ENCODE measurements around the gene ERLEC1. TPM values are rescaled to one million over a fixed set of nuclear protein-coding genes. Genes with fewer than 3 reads are reported as not detected.

Gene ERLEC1
- total and polyA plus RNA-seq, 2 of the 4 experiments (the other 2 are of a cell fraction): 40.3 to 53.4 TPM

DNA sequence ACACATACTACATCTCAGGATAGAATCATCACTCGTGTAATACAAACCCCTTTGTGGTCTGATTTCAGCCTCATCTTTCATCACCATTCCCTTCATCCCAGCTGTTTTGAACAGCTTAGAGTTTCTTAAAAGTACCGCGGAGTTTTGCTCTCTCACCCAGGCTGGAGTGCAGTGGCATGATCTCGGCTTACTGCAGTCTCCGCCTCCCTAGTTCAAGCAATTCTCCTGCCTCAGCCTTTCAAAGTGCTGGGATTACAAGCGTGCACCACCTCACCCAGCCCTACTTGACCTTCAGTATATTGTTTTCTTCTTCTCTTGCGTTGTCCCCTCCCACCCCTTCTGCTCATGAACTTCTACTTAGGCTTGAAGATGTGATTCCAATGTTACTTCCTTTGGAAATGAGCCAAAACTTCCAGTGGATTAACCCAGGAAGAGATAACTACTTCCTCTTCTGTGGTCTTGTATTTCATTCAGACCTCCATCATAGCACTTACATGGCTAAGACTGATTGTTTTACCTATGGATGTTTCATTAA is 15.8 kb downstream of the ERLEC1 start:
- Histone ChIP-seq H2AK5ac (ENCODE audit: low read depth, low read length) (no peak overlapping the region), H3K9me1 (ENCODE audit: insufficient read depth, low read length) (no peaks in the 10 kb centered on the region), H2BK15ac (ENCODE audit: low read depth, low read length) (no peak overlapping the region), H2BK20ac (ENCODE audit: low read depth, low read length) (no peak overlapping the region), H4K5ac (ENCODE audit: low read depth, low read length) (no peak overlapping the region), H3K4me2 (ENCODE audit: low read depth, low read length) (no peak overlapping the region), H2BK120ac (ENCODE audit: low read depth, low read length) (no peak overlapping the region), H3K79me1 (ENCODE audit: low read depth in 1 of 2, low read length in 2 of 2) (peaks cover 6 to 15% of the 10 kb centered on the region in 2 experiments; a peak in 3 of 4 replicates), H3K23ac (ENCODE audit: low read depth, low read length) (no peak overlapping the region), H3K9ac (ENCODE audit: low read depth, low read length) (no peak overlapping the region), H3K4me1 (ENCODE audit: control insufficient read depth, insufficient read depth, low read length) (no peaks in the 10 kb centered on the region), H3K36me3 (ENCODE audit: control insufficient read depth, insufficient read depth, low read length) (peaks cover 27% of the 10 kb centered on the region), H3K14ac (replicated peaks; ENCODE audit: low read depth, low read length) (no peak overlapping the region), H2AFZ (replicated peaks; ENCODE audit: low read length, poor library complexity) (no peak overlapping the region), H3K4me3 (ENCODE audit: insufficient read depth, low read depth, low read length) (no peak overlapping the region), H4K91ac (ENCODE audit: insufficient read depth, low read depth, low read length) (no peak overlapping the region), H3K27me3 (ENCODE audit: control insufficient read depth, insufficient read depth, low read length) (no peaks in the 10 kb centered on the region), H2BK5ac (ENCODE audit: low read depth, low read length, poor library complexity, severe bottlenecking) (no peak overlapping the region), H3K9me3 (ENCODE audit: control insufficient read depth, insufficient read depth, low read length) (no peaks in the 10 kb centered on the region), H3K56ac (ENCODE audit: extremely low read depth, insufficient read depth, low read length) (no peak overlapping the region), H3K4ac (ENCODE audit: low read depth, low read length) (no peak overlapping the region), H2AK9ac (replicated peaks; ENCODE audit: low read depth, low read length, poor library complexity) (no peak overlapping the region), H3K18ac (ENCODE audit: low read depth, low read length) (no peak overlapping the region), H3K27ac (ENCODE audit: insufficient read depth, low read length) (no peak overlapping the region), H4K8ac (ENCODE audit: low read depth in 2 of 2, low read length in 2 of 2) (no peak overlapping the region), H4K20me1 (ENCODE audit: insufficient read depth, low read length) (no peaks in the 10 kb centered on the region)
- intact Hi-C loops (cut with micrococcal nuclease): no loop called here
- dilution Hi-C loops (cut with HindIII; ENCODE audit: low sequenced_read_pairs, unreplicated experiment): no loop called here
- in situ Hi-C loops (cut with MboI; ENCODE audit: low sequenced_read_pairs): no loop called here
- CTCF ChIA-PET: interaction anchor here (0.6 kb wide), 1 partner anchor 63 kb away, joined by 7 read pairs; no protein-coding TSS in a partner anchor
- POLR2A ChIA-PET (ENCODE audit: unreplicated experiment): no interaction called here
- DNase-seq: peak; percentile 27
- BruUV-seq (replicated peaks): no TSS peak
- ATAC-seq (ENCODE audit: low read depth): peak; percentile 77
- TF ChIP-seq, protein P1, sequence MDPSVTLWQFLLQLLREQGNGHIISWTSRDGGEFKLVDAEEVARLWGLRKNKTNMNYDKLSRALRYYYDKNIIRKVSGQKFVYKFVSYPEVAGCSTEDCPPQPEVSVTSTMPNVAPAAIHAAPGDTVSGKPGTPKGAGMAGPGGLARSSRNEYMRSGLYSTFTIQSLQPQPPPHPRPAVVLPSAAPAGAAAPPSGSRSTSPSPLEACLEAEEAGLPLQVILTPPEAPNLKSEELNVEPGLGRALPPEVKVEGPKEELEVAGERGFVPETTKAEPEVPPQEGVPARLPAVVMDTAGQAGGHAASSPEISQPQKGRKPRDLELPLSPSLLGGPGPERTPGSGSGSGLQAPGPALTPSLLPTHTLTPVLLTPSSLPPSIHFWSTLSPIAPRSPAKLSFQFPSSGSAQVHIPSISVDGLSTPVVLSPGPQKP (IDR thresholded peaks at IDR 0.05; ENCODE audit: borderline replicate concordance, low read depth, low read length): no peak
- TF ChIP-seq MAFK (IDR thresholded peaks at IDR 0.05; ENCODE audit: low read depth, low read length) (no peak), MXI1 (IDR thresholded peaks at IDR 0.05; ENCODE audit: borderline replicate concordance, low read depth, low read length) (no peak), RFX5 (IDR thresholded peaks at IDR 0.05; ENCODE audit: low read depth, low read length) (no peak), MAZ (IDR thresholded peaks at IDR 0.05; ENCODE audit: borderline replicate concordance, low read depth, low read length) (no peak), RCOR1 (IDR thresholded peaks at IDR 0.05; ENCODE audit: insufficient replicate concordance, low read length) (no peak), SMC3 (IDR thresholded peaks at IDR 0.05; ENCODE audit: low read depth, low read length) (no peak), RAD21 (IDR thresholded peaks at IDR 0.05; ENCODE audit: low read length) (no peak), POLR2A (IDR thresholded peaks at IDR 0.05; ENCODE audit: low read depth, low read length) (no peak), FOS (IDR thresholded peaks at IDR 0.05; ENCODE audit: low read depth, low read length) (no peak), BHLHE40 (IDR thresholded peaks at IDR 0.05; ENCODE audit: low read depth, low read length) (no peak), CEBPB (IDR thresholded peaks at IDR 0.05; ENCODE audit: low read depth, low read length) (no peak)
- TF ChIP-seq, protein P2, sequence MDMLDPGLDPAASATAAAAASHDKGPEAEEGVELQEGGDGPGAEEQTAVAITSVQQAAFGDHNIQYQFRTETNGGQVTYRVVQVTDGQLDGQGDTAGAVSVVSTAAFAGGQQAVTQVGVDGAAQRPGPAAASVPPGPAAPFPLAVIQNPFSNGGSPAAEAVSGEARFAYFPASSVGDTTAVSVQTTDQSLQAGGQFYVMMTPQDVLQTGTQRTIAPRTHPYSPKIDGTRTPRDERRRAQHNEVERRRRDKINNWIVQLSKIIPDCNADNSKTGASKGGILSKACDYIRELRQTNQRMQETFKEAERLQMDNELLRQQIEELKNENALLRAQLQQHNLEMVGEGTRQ (IDR thresholded peaks at IDR 0.05; ENCODE audit: low read depth, low read length): no peak
- WGBS, 2 experiments (ENCODE audit: extremely low coverage in 2 of 2, insufficient read length in 1 of 2): 31% methylated on average over 4 of the region's 7 CpGs; no CpG with 5 or more reads in 1 of the 2 experiments
